M059J (cell line): ENCODE data around the gene RASAL2. TPM values are rescaled to one million over a fixed set of nuclear protein-coding genes. Genes with fewer than 3 reads are reported as not detected.
"Not testable (repeated sequence)": the region's sequence is repeated elsewhere in the genome, so short reads cannot be mapped to it uniquely, and the experiment has no call there.

Experiments
- DNase-seq: peaks from one replicate; pipeline ENCODE4 v3.0.0-alpha.2; 2012; ENCODE audit warnings: low read depth
- total RNA-seq: library from RNA; depleted of rRNA; stranded (reverse); fragments of >200 nt; shearing (Covaris generic); gene quantifications from 2 replicates; pipeline ENCODE4 v1.2.3, GENCODE V29; 2014

The RASAL2 gene
- total RNA-seq, 1 experiment from 2014 or later: 14.8 TPM

DNA sequence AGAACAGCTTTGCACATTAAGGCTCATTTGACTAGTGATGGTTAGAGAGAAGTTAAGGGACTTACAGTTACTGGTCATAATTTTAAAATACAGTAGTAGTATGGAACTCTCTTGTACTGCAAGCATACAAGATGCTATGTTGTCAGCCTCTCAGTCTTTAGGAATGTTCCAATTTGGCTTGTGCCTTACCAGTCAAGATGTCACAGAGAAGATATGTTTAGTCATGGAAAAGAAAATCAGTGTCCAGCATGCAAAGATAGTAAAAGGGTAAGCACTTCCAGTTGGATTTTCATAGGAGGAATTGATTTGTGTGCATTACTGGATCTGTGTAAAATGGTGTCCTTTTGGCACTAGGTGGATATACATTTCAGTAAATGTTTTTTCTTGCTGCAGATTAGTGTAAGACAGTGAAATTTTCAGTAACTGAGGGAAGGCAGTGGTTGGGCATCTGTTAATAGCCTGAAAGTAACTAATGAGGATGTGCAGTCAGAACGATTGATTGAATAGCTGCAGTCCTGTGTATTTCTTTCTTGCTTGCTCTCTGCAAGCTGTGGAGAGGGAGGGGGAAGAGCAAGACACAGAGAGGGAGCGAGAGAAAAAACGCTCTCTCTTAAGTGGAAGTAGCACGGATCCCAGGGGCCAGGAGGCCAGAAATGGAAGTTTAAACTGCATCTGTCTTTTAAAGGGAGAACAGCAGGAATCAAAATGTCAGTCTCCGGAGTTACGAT lies 294.7 kb downstream of the RASAL2 start:
- DNase-seq: peak; percentile 8

- DNase-seq: no peak
These were observed 295.5 kb downstream of the RASAL2 start for GRCh38 chr1:178389441-178389840.

DNA sequence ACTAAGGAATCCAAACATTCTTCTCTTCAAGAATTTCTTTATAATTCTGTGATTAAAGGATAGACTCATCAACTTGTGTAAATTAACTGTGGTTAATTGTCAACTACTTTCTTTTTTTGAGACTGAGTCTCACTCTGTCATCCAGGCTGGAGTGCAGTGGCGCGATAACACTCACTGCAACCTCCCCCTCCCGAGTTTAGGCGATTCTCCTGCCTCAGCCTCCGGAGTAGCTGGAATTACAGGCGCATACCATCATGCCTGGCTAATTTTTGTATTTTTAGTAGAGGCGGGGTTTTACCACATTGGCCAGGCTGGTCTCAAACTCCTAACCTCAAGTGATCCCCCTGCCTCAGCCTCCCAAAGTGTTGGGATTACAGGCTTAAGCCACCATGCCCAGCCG lies 296.4 kb downstream of the RASAL2 start:
- DNase-seq: not testable (repeated sequence)

GRCh38 chr1:178393370-178393769 lies 299.5 kb downstream of the RASAL2 start:
- no peak for DNase-seq

DNA sequence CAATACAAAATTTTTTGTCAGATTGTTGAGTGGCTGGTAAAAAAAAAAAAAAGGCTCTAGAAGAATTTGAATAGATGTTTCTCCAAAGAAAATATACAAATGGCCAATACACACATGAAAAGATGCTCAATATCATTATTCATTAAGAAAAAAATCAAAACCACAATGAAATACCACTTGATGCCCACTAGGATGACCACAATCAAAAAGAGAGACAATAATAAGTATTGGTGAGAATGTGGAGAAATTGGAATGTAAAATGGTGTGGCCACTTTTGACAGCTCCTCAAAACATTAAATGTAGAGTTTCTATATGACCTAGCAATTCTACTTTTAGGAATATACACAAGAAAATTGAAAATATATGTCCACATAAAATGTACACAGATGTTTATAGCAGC lies 302.9 kb downstream of the RASAL2 start:
- no peak for DNase-seq

- DNase-seq: peak; percentile 51
These were observed 303.8 kb downstream of the RASAL2 start for GRCh38 chr1:178397678-178398077.

- DNase-seq: no peak
These were observed 305.3 kb downstream of the RASAL2 start for GRCh38 chr1:178399177-178399728.

DNA sequence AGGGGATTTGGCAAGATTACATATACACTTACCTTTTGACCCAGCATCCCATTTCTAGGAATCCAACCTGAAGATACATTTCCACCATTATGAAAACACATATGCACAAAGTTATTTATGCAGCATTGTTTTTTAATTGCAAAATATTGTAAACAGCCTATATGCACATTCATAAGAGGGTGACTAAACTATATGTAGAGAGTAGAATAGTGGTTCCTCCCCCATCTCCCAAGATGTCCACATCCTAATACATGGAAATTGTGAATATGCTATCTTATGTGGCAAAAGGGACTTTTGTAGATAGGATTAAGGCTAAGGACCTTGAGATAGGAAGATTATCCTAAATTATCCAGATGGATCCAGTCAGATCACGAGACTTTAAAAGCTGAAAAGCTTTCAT lies 311.2 kb downstream of the RASAL2 start:
- no peak for DNase-seq

- no peak for DNase-seq
These were observed 313.3 kb downstream of the RASAL2 start for GRCh38 chr1:178407215-178407614.

DNA sequence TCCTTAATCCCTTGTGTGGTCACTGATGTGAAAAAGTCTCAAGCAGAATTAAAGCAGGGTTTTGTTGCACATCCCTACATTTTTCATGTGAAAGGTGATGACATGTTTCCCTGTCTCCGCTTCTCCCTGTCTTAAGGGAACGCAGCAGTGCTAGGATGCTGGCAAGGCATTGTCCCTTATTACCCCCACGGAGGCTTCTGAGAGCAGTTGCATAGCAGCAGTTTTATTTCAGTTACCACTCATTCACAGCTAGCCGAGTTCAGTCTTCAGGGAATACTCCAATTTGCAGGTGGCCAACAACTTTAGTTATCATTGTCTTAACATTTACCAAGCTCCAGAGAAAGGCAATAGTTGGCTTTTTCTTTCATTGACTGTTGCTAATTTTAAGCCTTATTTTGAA lies 313.8 kb downstream of the RASAL2 start:
- no peak for DNase-seq

GRCh38 chr1:178408871-178409270 lies 315.0 kb downstream of the RASAL2 start:
- DNase-seq: peak; percentile 45

DNA sequence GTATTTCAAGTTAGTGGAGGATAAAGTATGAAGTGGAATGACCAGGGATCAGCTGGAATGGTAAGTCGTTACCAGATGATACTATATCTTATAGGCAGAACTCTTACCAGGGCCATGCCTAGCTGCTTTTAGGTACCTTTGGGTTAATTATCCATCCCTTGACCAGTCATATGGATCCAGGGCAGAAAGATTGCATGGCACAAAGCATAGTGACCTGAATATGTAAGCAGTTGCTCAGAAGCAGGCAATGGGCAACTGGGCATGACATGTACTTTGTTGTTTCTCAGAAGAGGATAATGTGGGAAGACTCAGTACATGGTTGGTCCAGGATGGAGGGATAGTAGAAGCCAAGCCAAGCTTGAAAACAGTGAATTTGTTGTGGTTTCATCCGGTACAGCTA lies 315.6 kb downstream of the RASAL2 start:
- no peak for DNase-seq

GRCh38 chr1:178411756-178412399 lies 318.0 kb downstream of the RASAL2 start:
- DNase-seq: no peak

DNA sequence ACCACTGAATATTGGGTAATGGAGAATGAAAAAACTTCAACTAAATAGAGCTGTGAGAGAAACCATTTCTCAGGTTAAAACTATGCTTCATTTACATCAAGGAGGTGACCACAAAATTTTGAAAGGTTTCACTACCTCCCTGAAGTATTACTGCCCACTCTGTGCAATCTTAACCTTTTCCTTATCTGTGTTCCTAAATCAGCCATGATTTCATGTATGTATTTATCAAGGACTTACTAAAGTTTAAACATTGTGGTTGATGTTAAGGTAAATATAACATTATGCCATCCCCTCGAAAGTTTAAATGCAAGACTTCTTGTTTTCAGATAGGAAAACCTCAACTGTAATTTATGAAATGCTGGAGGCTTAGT lies 318.5 kb downstream of the RASAL2 start:
- DNase-seq: peak; percentile 31

DNA sequence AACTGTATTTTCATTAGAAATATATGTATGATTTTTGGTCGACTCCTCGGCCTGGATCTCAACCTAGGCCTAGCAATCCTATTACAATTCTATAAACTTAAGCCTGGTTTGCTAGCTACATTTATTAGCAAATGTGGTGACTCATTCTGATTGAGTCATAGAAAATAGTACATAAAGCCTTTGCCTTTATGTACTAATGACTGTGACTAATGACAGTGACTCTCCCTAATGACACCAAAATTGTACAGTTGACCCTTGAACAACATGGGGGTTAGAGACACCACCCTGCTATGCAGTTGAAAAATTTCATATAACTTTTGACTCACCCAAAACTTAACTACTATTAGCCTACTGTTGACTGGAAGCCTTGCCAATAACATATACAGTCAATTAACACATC lies 324.0 kb downstream of the RASAL2 start:
- peak; percentile 92 for DNase-seq

- DNase-seq: no peak
These were observed 324.5 kb downstream of the RASAL2 start for GRCh38 chr1:178418284-178418955.

- no peak for DNase-seq
These were observed 340.5 kb downstream of the RASAL2 start for GRCh38 chr1:178434360-178434759.

DNA sequence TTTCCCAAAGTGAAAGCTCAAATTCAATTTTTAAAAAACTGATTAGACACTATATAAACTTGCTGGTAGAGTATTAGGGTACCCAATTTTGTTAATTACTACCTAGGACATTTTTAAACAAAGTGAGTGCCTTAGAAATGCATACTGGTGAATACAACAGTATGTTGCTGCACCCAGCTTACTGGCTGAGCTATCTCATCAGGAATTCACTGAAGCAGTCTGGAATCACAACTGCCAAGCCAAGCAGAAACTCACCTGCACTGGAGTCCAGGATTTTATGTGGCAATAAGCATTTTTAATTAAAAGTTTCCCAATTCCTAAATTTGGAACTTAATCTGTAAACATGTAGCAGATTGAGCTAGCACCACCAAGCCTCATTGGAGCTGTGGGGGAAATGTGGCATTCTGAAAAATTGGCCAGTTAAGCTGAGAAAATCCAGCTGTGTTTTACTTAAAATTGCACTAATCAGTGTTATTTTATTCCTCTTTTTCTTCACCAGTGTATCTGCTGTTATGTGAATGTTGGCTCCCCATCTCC lies 341.1 kb downstream of the RASAL2 start:
- DNase-seq: no peak

GRCh38 chr1:178436899-178437298 lies 343.0 kb downstream of the RASAL2 start:
- no peak for DNase-seq

GRCh38 chr1:178438432-178438831 lies 344.5 kb downstream of the RASAL2 start:
- DNase-seq: no peak

- no peak for DNase-seq
These were observed 349.0 kb downstream of the RASAL2 start for GRCh38 chr1:178442925-178443324.

- no peak for DNase-seq
These were observed 357.0 kb downstream of the RASAL2 start for GRCh38 chr1:178450871-178451270.
